Adrenal gland (tissue), 19 donors: Measurements from ENCODE around the gene TEX13C. TPM values are rescaled to one million over a fixed set of nuclear protein-coding genes. Genes with fewer than 3 reads are reported as not detected.

ENCODE experiments used
- DNase-seq, 7 donors: peaks; one replicate each; pipeline ENCODE4 v3.0.0-alpha.2; 2019 to 2020
- H3K27ac ChIP-seq, 5 donors: fragments of 200-600 bp; sonication (generic) in 4 of 5; 1 replicate in 3 of 5; 2 replicates in 2 of 5; pipeline versions ENCODE4 v1.5.1 to v1.8.0; 2016 to 2020; ENCODE audit warnings: mild to moderate bottlenecking in 1 of 5
- H3K27me3 ChIP-seq: fragments of 200-600 bp; 2 replicates; pipeline ENCODE4 v1.8.0; 2021
- H3K36me3 ChIP-seq, 2 donors: fragments of 200-600 bp; replicated peaks in 1 of 2; 1 replicate in 1 of 2; 2 replicates in 1 of 2; pipeline versions ENCODE4 v1.5.1 to v1.8.0; 2018 to 2022
- H3K4me1 ChIP-seq, 2 donors: fragments of 200-600 bp; replicated peaks in 1 of 2; 1 replicate in 1 of 2; 2 replicates in 1 of 2; pipeline versions ENCODE4 v1.5.1 to v1.8.0; 2018 to 2021
- H3K4me3 ChIP-seq, 4 donors: fragments of 200-600 bp; sonication (generic) in 3 of 4; one replicate each; pipeline ENCODE4 v1.5.1; 2016 to 2018
- H3K9me3 ChIP-seq, 3 donors: fragments of 200-600 bp; sonication (generic) in 1 of 3; replicated peaks in 1 of 3; 1 replicate in 2 of 3; 2 replicates in 1 of 3; pipeline versions ENCODE4 v1.5.1 to v1.8.0; 2016 to 2021
- POLR2A ChIP-seq, 2 donors: fragments of 450-650 bp; IDR thresholded peaks; one replicate each; pipeline ENCODE4 v1.6.1; 2017; ENCODE audit warnings: antibody characterized with exemption in 2 of 2, mild to moderate bottlenecking in 2 of 2, moderate library complexity in 1 of 2
- WGBS, 4 donors: extraction: QIAGEN DNeasy Blood & Tissue Kit in 2 of 4; methylation state at CpG; one replicate each; pipeline versions ENCODE4 v1.1.5 to v1.1.7; 2013 to 2017; 5-methylcytosine and 5-hydroxymethylcytosine counted together
- intact Hi-C, 2 donors: fragments of 100-400 bp; cut with DNase I; formaldehyde crosslinking; loops; one replicate each; pipeline versions ENCODE4 v1.14.1 to v1.15.0; 2022 to 2023
- long read RNA-seq, 10 donors: library from polyadenylated mRNA in 3 of 10; unstranded in 2 of 10; stranded (forward) in 1 of 10; transcript quantifications; one replicate each; pipeline ENCODE4 v2.0.0 and lab custom pipeline, GENCODE V29; 2021 to 2026
- polyA plus RNA-seq, 3 donors: library from polyadenylated mRNA; stranded (reverse); fragments of 200-250 nt in 2 of 3; fragments of 350-450 nt in 1 of 3; fragmentation: Illumina TruSeq in 1 of 3; extraction: RNeasy Lipid Tissue Mini Kit (QIAGEN cat#74804) in 1 of 3; gene quantifications; one replicate each; pipeline ENCODE4 v1.2.3, GENCODE V29; 2013 to 2014
- total RNA-seq, 9 donors: library from RNA; depleted of rRNA in 4 of 9; stranded (reverse); fragments of >200 nt in 4 of 9; fragments of 120-200 nt in 1 of 9; fragmentation: NEBNext Ultra II Directional in 1 of 9; extraction: Animal tissue kit (Norgen Biotek cat#: 25700) in 1 of 9; gene quantifications; one replicate each; pipeline versions ENCODE4 v1.1.0 to v1.2.4, GENCODE V29; 2013 to 2023
- TF ChIP-seq, protein P1 (sequence below), 6 experiments: fragments of 450-650 bp in 4 of 6; fragments of 200-600 bp in 2 of 6; sonication (generic) in 1 of 6; IDR thresholded peaks; 1 replicate in 5 of 6; 2 replicates in 1 of 6; pipeline versions ENCODE4 v1.5.1 to v1.8.0; 2016 to 2021; ENCODE audit warnings: antibody characterized with exemption in 6 of 6, mild to moderate bottlenecking in 2 of 6, moderate library complexity in 1 of 6
- donor health status: healthy with polysubstance abuse.
- donor health status: Bipolar disorder and iron deficiency.
- donor health status: DM: yes; HTN: yes; CAD: no.
- donor health status: DM: no; HTN: no; CAD: no.
- donor health status: DM: no; HTN: no; CAD: no.
- donor health status: DM: yes; HTN: yes; CAD: no.

The TEX13C gene
- total RNA-seq, result not detected
- polyA plus RNA-seq, result not detected
- long read RNA-seq, donor 1, result 0 reads
- long read RNA-seq, donor 2, result 0 reads
- long read RNA-seq, donor 3, result 0 reads
- long read RNA-seq, donor 4, result 0 reads
- long read RNA-seq, donor 5, result 0 reads
- long read RNA-seq, donor 6, result 0 reads
- long read RNA-seq, donor 7, result 0 reads
- long read RNA-seq, donor 8, full-length matches to known transcripts, result 1 of 1 reads
- long read RNA-seq, donor 8, partial matches to known transcripts, result 0 of 1 reads
- long read RNA-seq, donor 8, other reads (novel, unspliced or antisense), result 0 of 1 reads
- long read RNA-seq, donor 9, result 0 reads
- long read RNA-seq, donor 10, result 0 reads

DNA sequence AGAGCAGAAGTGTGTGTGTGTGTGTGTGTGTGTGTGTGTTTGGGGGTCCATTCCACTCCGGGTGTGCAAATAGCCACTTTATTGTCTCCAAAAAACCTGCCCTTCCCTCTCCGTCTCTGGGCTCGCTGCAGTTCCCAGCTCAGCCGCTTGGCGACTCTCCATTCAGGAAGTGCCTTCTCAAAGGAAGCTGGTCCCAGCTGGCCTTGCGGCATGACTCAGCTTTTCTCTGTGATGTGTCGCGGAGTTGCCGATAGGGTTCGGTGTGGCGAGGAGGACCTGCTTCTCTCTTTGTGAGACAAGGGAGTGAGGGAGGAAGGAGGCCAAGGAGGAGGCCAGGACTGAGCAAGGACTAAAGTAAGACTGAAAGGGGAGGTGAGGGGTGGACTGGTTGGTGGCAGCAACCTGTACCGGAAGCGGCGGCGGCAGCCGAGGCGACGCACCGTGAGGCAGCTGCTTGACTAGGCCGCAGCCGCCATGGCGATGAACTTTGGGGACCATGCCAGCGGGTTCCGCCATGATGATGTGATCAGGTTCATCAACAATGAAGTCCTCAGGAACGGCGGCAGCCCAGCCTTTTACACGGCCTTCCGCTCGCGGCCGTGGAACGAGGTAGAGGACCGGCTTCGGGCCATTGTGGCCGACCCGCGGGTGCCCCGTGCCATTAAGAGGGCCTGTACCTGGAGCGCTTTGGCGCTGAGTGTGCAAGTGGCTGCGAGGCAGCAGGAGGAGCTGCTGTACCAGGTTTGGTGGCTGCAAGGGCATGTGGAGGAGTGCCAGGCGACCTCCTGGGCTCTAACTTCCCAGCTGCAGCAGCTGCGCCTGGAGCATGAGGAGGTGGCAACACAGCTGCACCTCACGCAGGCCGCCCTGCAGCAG is at the start of gene TEX13C:
Gene TEX13C (plus strand): TSS at position 226 of the 876 bp plus-strand sequence. CDS start 249 bp downstream, at position 475.
- no peak for DNase-seq

GRCh38 chrX:125287282-125287681 is 32.4 kb upstream of the TEX13C start:
- Histone ChIP-seq H3K36me3 (no peaks in the 10 kb centered on the region), H3K4me3 (no peak overlapping the region), H3K27me3 (no peaks in the 10 kb centered on the region), H3K4me1 (no peaks in the 10 kb centered on the region), H3K9me3 (no peaks in the 10 kb centered on the region), H3K27ac (no peak overlapping the region)
- WGBS, 4 donors, result 79 to 82% methylated on average over 3 of the region's 3 CpGs; no CpG with 5 or more reads in 2 of the 4 donors
- intact Hi-C loops, result no loop called here
- TF ChIP-seq, protein P1, sequence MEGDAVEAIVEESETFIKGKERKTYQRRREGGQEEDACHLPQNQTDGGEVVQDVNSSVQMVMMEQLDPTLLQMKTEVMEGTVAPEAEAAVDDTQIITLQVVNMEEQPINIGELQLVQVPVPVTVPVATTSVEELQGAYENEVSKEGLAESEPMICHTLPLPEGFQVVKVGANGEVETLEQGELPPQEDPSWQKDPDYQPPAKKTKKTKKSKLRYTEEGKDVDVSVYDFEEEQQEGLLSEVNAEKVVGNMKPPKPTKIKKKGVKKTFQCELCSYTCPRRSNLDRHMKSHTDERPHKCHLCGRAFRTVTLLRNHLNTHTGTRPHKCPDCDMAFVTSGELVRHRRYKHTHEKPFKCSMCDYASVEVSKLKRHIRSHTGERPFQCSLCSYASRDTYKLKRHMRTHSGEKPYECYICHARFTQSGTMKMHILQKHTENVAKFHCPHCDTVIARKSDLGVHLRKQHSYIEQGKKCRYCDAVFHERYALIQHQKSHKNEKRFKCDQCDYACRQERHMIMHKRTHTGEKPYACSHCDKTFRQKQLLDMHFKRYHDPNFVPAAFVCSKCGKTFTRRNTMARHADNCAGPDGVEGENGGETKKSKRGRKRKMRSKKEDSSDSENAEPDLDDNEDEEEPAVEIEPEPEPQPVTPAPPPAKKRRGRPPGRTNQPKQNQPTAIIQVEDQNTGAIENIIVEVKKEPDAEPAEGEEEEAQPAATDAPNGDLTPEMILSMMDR (IDR thresholded peaks at IDR 0.05), result no peak
- TF ChIP-seq POLR2A (IDR thresholded peaks at IDR 0.05), result no peak
- no peak for DNase-seq

More for the DNA sequence above, at the start of gene TEX13C:
- Histone ChIP-seq H3K4me3 (no peak within 1 kb of the TSS), H3K9me3 (no peaks in the 10 kb centered on the region), H3K4me1 (no peaks in the 10 kb centered on the region), H3K27ac (no peak within 1 kb of the TSS), H3K27me3 (no peaks in the 10 kb centered on the region), H3K36me3 (no peaks in the 10 kb centered on the region)
- intact Hi-C loops, result no loop called here
- TF ChIP-seq, protein P1 (IDR thresholded peaks at IDR 0.05), result no peak
- no peak for TF ChIP-seq POLR2A (IDR thresholded peaks at IDR 0.05)
- 89 to 95% (median 93%) methylated on average over 30 to 45 of the region's 45 CpGs for WGBS, 4 donors

DNA sequence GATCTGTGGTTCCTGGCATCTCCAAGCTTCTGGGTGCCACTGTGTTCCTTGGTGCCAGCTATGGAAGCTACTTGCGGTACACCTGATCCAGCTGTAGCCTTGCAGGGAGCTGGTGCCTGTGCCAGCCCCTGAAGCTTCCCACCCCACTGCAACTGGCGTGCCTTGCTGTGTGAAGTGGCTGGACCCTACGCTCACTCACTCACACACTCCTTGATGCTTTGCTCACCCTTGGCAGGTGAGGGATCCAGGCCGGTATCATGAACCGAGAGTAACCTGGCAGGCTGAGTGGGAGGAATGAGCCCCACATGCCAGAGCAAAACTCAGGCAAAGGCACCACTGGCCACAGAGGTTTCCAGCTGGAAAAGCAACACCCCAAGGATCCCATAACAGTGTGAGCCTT is 31.3 kb upstream of the TEX13C start:
- Histone ChIP-seq H3K4me3 (no peak overlapping the region), H3K4me1 (no peaks in the 10 kb centered on the region), H3K9me3 (no peaks in the 10 kb centered on the region), H3K27ac (no peak overlapping the region), H3K27me3 (no peaks in the 10 kb centered on the region), H3K36me3 (no peaks in the 10 kb centered on the region)
- WGBS, 4 donors, result 86 to 100% (median 92%) methylated on average over 2 to 5 of the region's 5 CpGs; no CpG with 5 or more reads in 1 of the 4 donors
- intact Hi-C loops, result no loop called here
- TF ChIP-seq POLR2A (IDR thresholded peaks at IDR 0.05), result no peak
- TF ChIP-seq, protein P1 (IDR thresholded peaks at IDR 0.05), result no peak
- no peak for DNase-seq

DNA sequence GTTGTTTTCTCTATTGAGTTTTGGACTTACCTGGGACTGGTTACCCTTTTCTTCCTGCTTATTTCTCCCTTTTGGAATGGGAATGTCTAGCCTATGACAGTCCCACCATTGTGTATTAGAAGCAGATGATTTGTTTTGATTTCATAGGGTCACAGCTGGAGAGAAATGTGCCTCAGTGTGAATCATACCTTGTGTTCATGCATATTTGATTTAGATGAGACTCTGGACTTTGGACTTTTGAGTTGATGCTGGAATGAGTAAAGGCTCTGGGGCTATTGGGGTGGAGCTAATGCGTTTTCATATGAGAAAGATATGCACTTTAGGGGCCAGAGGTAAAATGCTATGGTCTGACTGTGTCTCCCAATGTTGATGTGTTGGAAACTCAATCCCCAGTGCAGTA is 30.5 kb upstream of the TEX13C start:
- no peak overlapping the region for H3K27ac ChIP-seq
- intact Hi-C loops, result no loop called here
- H3K27me3 ChIP-seq, result no peaks in the 10 kb centered on the region
- no peaks in the 10 kb centered on the region for H3K9me3 ChIP-seq
- H3K4me3 ChIP-seq, result no peak overlapping the region
- no peak for TF ChIP-seq POLR2A (IDR thresholded peaks at IDR 0.05)
- TF ChIP-seq, protein P1 (IDR thresholded peaks at IDR 0.05), result no peak
- 49 to 81% (median 73%) methylated on average over 1 of the region's 1 CpG for WGBS, 4 donors
- no peak for DNase-seq
- no peaks in the 10 kb centered on the region for H3K4me1 ChIP-seq
- H3K36me3 ChIP-seq, result no peaks in the 10 kb centered on the region
